GM19238 (cell line): Measurements from ENCODE around the gene LMTK2.
"Not testable (repeated sequence)": the region's sequence is repeated elsewhere in the genome, so short reads cannot be mapped to it uniquely, and the experiment has no call there.

Source experiments
- DNase-seq: peaks from one replicate; pipeline ENCODE4 v3.0.0; 2011; ENCODE audit warnings: low spot score; ENCODE audit not compliant: insufficient read length

LMTK2 gene

GRCh38 chr7:98105942-98106544 lies 619 bp upstream of the LMTK2 start:
- DNase-seq: no peak

- DNase-seq: no peak
These were observed 655 bp downstream of the LMTK2 start for GRCh38 chr7:98107313-98107721.

GRCh38 chr7:98110249-98111022 lies 3.8 kb downstream of the LMTK2 start:
- DNase-seq: no peak

- DNase-seq: no peak
These were observed 5.4 kb downstream of the LMTK2 start for GRCh38 chr7:98112077-98112476.

- no peak for DNase-seq
These were observed 9.3 kb downstream of the LMTK2 start for GRCh38 chr7:98115746-98116525.

- no peak for DNase-seq
These were observed 10.2 kb downstream of the LMTK2 start for GRCh38 chr7:98116656-98117461.

- no peak for DNase-seq
These were observed 12.7 kb downstream of the LMTK2 start for GRCh38 chr7:98119256-98119918.

- no peak for DNase-seq
These were observed 13.9 kb downstream of the LMTK2 start for GRCh38 chr7:98120559-98120958.

- DNase-seq: not testable (repeated sequence)
These were observed 14.7 kb downstream of the LMTK2 start for GRCh38 chr7:98121388-98121787.

- no peak for DNase-seq
These were observed 16.7 kb downstream of the LMTK2 start for GRCh38 chr7:98123365-98123696.

- DNase-seq: no peak
These were observed 19.1 kb downstream of the LMTK2 start for GRCh38 chr7:98125759-98126158.

- no peak for DNase-seq
These were observed 19.9 kb downstream of the LMTK2 start for GRCh38 chr7:98126311-98127142.

- DNase-seq: no peak
These were observed 21.7 kb downstream of the LMTK2 start for GRCh38 chr7:98128346-98128745.

- no peak for DNase-seq
These were observed 24.3 kb downstream of the LMTK2 start for GRCh38 chr7:98130959-98131358.

GRCh38 chr7:98133181-98133580 lies 26.5 kb downstream of the LMTK2 start:
- peak; percentile 13 for DNase-seq

GRCh38 chr7:98133621-98134303 lies 27.1 kb downstream of the LMTK2 start:
- no peak for DNase-seq

- DNase-seq: no peak
These were observed 28.0 kb downstream of the LMTK2 start for GRCh38 chr7:98134420-98135228.

GRCh38 chr7:98135984-98136383 lies 29.3 kb downstream of the LMTK2 start:
- no peak for DNase-seq

- no peak for DNase-seq
These were observed 29.8 kb downstream of the LMTK2 start for GRCh38 chr7:98136423-98136822.
